GM18517 (cell line): Measurements from ENCODE around the gene OR8H2.
"Not testable (repeated sequence)": the region's sequence is repeated elsewhere in the genome, so short reads cannot be mapped to it uniquely, and the experiment has no call there.

Source experiments
- ATAC-seq: cut with Tn5 transposase; IDR thresholded peaks from one replicate; pipeline ENCODE4 v1.9.1; 2021; ENCODE audit warnings: mild to moderate bottlenecking, moderate library complexity; ENCODE audit not compliant: unreplicated experiment

OR8H2 gene

GRCh38 chr11:56103210-56103737 is at the start of gene OR8H2:
Gene OR8H2 (plus strand): TSS chr11:56103687. CDS start chr11:56105043, 1,356 bp downstream.
- ATAC-seq: no peak

DNA sequence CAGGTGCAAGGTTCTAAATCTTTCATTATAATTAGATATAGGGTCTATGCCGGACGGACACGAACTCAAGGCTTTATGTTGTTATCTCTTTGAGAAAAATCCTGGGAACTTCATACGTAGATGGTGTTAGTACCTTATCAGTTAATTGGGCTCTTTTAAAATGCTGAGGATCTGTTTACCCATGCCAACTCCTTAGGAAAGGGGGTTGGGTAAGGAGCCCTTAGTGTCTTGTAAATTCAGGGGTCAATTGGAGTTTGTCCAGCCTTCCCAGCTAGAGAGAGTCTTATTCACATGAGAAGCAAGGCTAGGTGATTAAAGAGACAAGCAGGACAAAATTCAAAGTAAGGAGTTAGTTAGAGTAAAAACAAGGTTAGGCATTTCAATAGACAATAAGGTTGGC is 47.1 kb upstream of the OR8H2 start:
- ATAC-seq: not testable (repeated sequence)

DNA sequence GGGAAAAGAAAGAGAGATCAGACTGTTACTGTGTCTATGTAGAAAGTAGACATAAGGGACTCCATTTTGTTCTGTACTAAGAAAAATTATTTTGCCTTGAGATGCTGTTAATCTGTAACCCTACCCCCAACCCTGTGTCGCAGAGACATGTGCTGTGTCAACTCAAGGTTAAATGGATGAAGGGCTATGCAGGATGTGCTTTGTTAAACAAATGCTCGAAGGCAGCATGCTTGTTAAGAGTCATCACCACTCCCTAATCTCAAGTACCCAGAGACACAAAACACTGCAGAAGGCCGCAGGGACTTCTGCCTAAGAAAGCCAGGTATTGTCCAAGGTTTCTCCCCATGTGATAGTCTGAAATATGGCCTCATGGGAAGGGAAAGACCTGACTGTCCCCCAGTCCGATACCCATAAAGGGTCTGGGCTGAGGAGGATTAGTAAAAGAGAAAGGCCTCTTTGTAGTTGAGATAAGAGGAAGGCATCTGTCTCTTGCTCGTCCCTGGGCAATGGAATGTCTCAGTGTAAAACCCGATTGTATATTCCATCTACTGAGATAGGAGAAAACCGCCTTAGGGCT is 45.7 kb upstream of the OR8H2 start:
- not testable (repeated sequence) for ATAC-seq

DNA sequence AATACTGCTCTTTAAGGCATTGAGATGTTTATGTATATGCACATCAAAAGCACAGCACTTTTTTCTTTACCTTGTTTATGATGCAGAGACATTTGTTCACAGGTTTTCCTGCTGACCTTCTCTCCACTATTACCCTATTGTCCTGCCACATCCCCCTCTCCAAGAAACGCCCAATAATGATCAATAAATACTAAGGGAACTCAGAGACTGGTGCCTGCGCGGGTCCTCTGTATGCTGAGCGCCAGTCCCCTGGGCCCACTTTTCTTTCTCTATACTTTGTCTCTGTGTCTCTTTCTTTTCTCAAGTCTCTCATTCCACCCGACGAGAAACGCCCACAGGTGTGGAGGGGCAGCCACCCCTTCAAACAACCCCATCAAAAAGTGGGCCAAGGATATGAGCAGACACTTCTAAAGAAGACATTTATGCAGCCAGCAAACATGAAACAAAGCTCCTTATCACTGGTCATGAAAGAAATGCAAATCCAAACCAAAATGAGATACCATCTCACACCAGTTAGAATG is 45.2 kb upstream of the OR8H2 start:
- ATAC-seq: not testable (repeated sequence)

GRCh38 chr11:56066980-56067379 is 36.5 kb upstream of the OR8H2 start:
- ATAC-seq: no peak

GRCh38 chr11:56089697-56090096 is 13.8 kb upstream of the OR8H2 start:
- ATAC-seq: no peak

DNA sequence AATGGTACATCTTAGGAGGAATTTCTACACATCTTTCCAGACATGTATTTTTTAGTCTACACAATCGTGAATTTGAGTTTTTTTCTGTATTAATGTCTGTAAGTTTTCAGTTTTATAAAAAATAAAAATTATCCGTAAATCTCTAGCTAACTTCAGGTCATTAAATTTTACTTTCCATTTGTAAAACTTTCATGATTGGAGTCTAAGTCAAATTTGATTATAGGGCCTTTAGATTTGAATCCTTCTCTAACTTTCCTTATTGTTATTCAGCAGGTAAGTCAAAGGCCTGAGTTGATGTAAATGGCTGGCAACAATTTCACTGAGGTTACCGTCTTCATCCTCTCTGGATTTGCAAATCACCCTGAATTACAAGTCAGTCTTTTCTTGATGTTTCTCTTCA is 10.5 kb upstream of the OR8H2 start, which contains the start of gene OR8I2:
OR8I2 (plus strand) TSS at position 301 of the 400 bp plus-strand sequence; CDS start at position 301, 0 bp downstream.
- ATAC-seq: no peak

GRCh38 chr11:56122073-56122472 is 18.6 kb downstream of the OR8H2 start, which contains the start of gene OR8H3:
Gene OR8H3 (plus strand): TSS chr11:56122373. CDS start chr11:56122373, 0 bp downstream.
- ATAC-seq: no peak

DNA sequence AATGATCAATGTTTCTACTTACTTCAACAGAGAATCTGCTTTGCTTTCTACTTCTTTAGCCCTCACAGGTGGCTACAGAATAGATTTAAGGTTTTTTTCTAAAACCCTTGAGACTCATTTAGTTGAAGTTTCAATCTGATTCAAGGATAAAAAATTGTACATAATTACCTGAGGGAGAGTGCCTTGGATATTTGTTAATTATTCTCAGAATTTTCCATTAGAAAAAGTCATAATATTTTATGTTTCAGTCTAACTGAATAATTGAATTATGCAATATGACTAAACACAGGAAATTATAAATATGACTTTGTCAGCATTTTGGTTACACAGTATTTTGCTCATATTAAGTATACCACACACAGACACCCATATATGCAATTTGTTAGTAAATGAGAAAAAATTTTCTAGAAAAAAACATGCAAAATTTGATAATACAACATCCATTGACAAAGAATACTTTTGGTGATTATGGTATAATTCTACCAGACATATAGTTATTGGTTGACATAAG is 36.7 kb downstream of the OR8H2 start, which contains the start of gene OR8J3:
OR8J3 (minus strand) TSS at position 51 of the 511 bp plus-strand sequence. CDS start 2,483 bp downstream, outside the sequence.
- no peak for ATAC-seq

GRCh38 chr11:56143681-56144080 is 40.2 kb downstream of the OR8H2 start:
- not testable (repeated sequence) for ATAC-seq

DNA sequence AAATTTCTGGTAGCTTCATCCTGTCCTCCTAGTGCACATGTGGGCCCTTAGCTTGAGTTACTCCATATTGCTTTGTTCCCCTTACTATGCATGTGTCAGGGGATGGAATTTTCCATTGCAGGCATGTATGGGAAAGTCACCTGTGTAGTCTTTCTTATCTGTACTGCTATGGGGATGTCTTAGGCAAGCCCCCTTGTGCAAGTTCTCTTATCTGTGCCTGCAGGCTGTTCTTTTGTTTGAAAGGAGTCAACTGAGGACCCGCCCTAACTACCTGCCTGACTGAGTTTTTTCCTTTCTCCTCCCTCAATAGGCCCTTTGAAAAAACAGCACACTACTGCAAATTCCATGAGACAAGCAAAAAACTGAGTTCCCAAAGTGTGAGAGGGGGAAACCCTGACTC is 47.9 kb downstream of the OR8H2 start:
- no peak for ATAC-seq

GRCh38 chr11:56152333-56152732 is 48.8 kb downstream of the OR8H2 start:
- ATAC-seq: no peak
